HepG2 (cell line): Measurements from ENCODE around the gene CNPPD1. TPM values are rescaled to one million over a fixed set of nuclear protein-coding genes. Genes with fewer than 3 reads are reported as not detected.

ENCODE experiments used
- BATF2 ChIP-seq: sonication (generic); formaldehyde crosslinking; IDR thresholded peaks from 2 replicates; pipeline ENCODE4 v1.8.0; 2022; ENCODE audit warnings: mild to moderate bottlenecking, missing genetic modification reagents, moderate library complexity
- CENPX ChIP-seq: sonication (generic); formaldehyde crosslinking; IDR thresholded peaks from 2 replicates; pipeline ENCODE4 v1.9.0; 2021; ENCODE audit warnings: mild to moderate bottlenecking, missing genetic modification reagents, moderate library complexity
- DPF2 ChIP-seq: sonication (generic); formaldehyde crosslinking; IDR thresholded peaks from 2 replicates; pipeline ENCODE4 v1.4.0; 2020; ENCODE audit warnings: mild to moderate bottlenecking, low read depth, missing genetic modification reagents, borderline replicate concordance
- FOXO1 ChIP-seq: sonication (generic); formaldehyde crosslinking; IDR thresholded peaks from 2 replicates; pipeline ENCODE4 v1.4.0; 2020; ENCODE audit warnings: missing genetic modification reagents
- GABPA ChIP-seq, 2 experiments: IDR thresholded peaks; 2 replicates each; pipeline ENCODE4 v1.6.1; 2011 to 2016; ENCODE audit warnings: low read depth in 2 of 2, low read length in 1 of 2, missing biosample characterization in 1 of 2, missing genetic modification characterization in 1 of 2
- MTA1 ChIP-seq: sonication (generic); formaldehyde crosslinking; IDR thresholded peaks from 2 replicates; pipeline ENCODE4 v1.4.0; 2020; ENCODE audit warnings: missing genetic modification reagents, mild to moderate bottlenecking, borderline replicate concordance
- NFIB ChIP-seq: sonication (generic); formaldehyde crosslinking; IDR thresholded peaks from 2 replicates; pipeline ENCODE4 v1.9.0; 2021; ENCODE audit warnings: missing genetic modification reagents, mild to moderate bottlenecking, borderline replicate concordance
- NFRKB ChIP-seq: fragments of 450-650 bp; IDR thresholded peaks from 2 replicates; pipeline ENCODE4 v1.6.1; 2017
- ONECUT2 ChIP-seq: sonication (generic); formaldehyde crosslinking; IDR thresholded peaks from 2 replicates; pipeline ENCODE4 v1.4.0; 2020; ENCODE audit warnings: missing genetic modification reagents
- RBM39 ChIP-seq: fragments of 200-400 bp; formaldehyde crosslinking; IDR thresholded peaks from one replicate; pipeline ENCODE4 v1.6.1; 2018; ENCODE audit warnings: antibody characterized with exemption, mild to moderate bottlenecking, low read depth, low read length; ENCODE audit not compliant: poor library complexity, severe bottlenecking
- SIN3A ChIP-seq: IDR thresholded peaks from 2 replicates; pipeline ENCODE4 v1.6.1; 2011; ENCODE audit warnings: low read depth, mild to moderate bottlenecking, control low read depth, low read length, borderline replicate concordance
- SIN3B ChIP-seq: fragments of 150-350 bp; IDR thresholded peaks from 2 replicates; pipeline ENCODE4 v1.6.1; 2014; ENCODE audit warnings: low read length
- SKI ChIP-seq: fragments of 450-650 bp; IDR thresholded peaks from one replicate; pipeline ENCODE4 v1.6.1; 2018; ENCODE audit warnings: mild to moderate bottlenecking; ENCODE audit not compliant: partially characterized antibody
- TGIF2 ChIP-seq: IDR thresholded peaks from 2 replicates; pipeline ENCODE4 v1.6.1; 2016; ENCODE audit warnings: control low read depth, missing compliant biosample characterization
- ZBTB20 ChIP-seq: sonication (generic); formaldehyde crosslinking; IDR thresholded peaks from 2 replicates; pipeline ENCODE4 v1.8.1; 2023; ENCODE audit warnings: missing genetic modification reagents, low read depth, mild to moderate bottlenecking, borderline replicate concordance
- ZNF101 ChIP-seq: sonication (generic); formaldehyde crosslinking; IDR thresholded peaks from 2 replicates; pipeline ENCODE4 v1.4.0; 2020; ENCODE audit warnings: mild to moderate bottlenecking, low read depth, missing genetic modification reagents, borderline replicate concordance
- ZNF33B ChIP-seq: sonication (generic); formaldehyde crosslinking; IDR thresholded peaks from 2 replicates; pipeline ENCODE4 v1.5.1; 2020; ENCODE audit warnings: mild to moderate bottlenecking, missing genetic modification reagents
- polyA plus RNA-seq, 8 experiments: library from polyadenylated mRNA; depleted of rRNA in 3 of 8; stranded (reverse) in 7 of 8; unstranded in 1 of 8; fragments of >200 nt; fragmentation: Illumina TruSeq in 4 of 8; extraction: Trizol in 4 of 8; gene quantifications; 2 replicates each; pipeline versions ENCODE4 v1.2.1 to v1.2.3, GENCODE V29; 2011 to 2016; ENCODE audit warnings: low read depth in 4 of 8, missing spikeins in 1 of 8, mixed read lengths in 1 of 8; ENCODE audit not compliant: insufficient read depth in 1 of 8
- total RNA-seq, 5 experiments: library from RNA; depleted of rRNA; stranded (reverse); fragments of >200 nt; fragmentation: Illumina TruSeq; extraction: Trizol; gene quantifications; 2 replicates each; pipeline ENCODE4 v1.2.3, GENCODE V29; 2016; ENCODE audit warnings: low read depth in 1 of 5
- TF ChIP-seq, protein P1 (sequence below): sonication (generic); formaldehyde crosslinking; IDR thresholded peaks from 2 replicates; pipeline ENCODE4 v1.4.0; 2020; ENCODE audit warnings: low read depth, mild to moderate bottlenecking, missing genetic modification reagents
- TF ChIP-seq, protein P2 (sequence below): sonication (generic); formaldehyde crosslinking; IDR thresholded peaks from 2 replicates; pipeline ENCODE4 v1.5.0; 2020; ENCODE audit warnings: mild to moderate bottlenecking, missing genetic modification reagents
- TF ChIP-seq, protein P3 (sequence below): sonication (generic); formaldehyde crosslinking; IDR thresholded peaks from 2 replicates; pipeline ENCODE4 v1.4.0; 2020; ENCODE audit warnings: missing genetic modification reagents, borderline replicate concordance

Gene CNPPD1
- total and polyA plus RNA-seq, 2 of the 13 experiments (the other 11 are each of a cell fraction or from before 2014, with no cell fraction given), result 35.5 to 49.4 TPM

DNA sequence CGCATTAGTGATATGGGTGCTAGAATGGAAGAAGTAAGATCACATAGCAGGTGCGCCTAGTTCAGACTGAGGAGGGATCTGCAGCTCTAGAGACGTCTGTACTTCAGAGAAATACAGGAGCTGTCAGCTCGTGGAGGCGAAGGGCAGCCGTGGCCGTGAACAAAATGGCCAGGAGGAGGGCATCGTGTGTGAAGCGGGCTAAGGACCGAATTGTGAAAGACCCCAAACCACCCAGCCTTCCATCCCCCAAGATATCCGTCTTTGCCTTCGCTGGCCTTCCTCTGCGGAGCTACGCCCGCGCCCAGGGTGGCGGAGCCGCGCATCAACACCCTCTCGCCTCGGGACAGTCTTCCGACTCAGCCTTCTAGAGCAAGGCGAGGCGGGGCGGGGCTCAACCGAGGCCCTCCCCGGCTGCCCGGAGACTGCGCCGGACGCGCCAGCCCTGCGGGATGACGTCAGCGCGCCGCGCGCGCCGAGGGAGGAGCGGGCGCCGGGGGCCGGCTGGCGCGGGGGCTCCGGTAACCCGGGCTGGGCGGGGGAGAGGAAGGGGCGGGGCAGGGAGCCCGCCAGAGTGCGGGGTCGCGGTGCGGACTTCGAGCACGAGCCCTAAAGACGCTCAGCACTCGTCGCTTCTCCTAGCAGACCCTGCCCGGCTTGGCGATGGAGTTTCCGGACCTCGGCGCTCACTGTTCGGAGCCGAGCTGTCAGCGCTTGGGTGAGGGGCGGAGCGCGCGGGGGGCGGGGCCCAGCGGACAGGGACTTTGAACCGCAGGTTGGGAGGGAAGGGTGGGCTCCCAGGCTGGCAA lies 29.8 kb upstream of the CNPPD1 start, which contains the start of gene ZFAND2B (continued):
- no peak for TF ChIP-seq NFRKB
- TF ChIP-seq ONECUT2 (CRISPR knock-in tag), result no peak
- 0 out of 2 replicates have a peak, but pooled peaks have one; percentile 78 for TF ChIP-seq ZNF101 (CRISPR knock-in tag)
- TF ChIP-seq TGIF2, result no peak; the same call in 1 of the 2 replicates
- peak; percentile 31 for TF ChIP-seq SKI
- TF ChIP-seq ZBTB20 (CRISPR knock-in tag), result peak; percentile 64
- TF ChIP-seq BATF2 (CRISPR knock-in tag), result no peak
- TF ChIP-seq, protein P1, sequence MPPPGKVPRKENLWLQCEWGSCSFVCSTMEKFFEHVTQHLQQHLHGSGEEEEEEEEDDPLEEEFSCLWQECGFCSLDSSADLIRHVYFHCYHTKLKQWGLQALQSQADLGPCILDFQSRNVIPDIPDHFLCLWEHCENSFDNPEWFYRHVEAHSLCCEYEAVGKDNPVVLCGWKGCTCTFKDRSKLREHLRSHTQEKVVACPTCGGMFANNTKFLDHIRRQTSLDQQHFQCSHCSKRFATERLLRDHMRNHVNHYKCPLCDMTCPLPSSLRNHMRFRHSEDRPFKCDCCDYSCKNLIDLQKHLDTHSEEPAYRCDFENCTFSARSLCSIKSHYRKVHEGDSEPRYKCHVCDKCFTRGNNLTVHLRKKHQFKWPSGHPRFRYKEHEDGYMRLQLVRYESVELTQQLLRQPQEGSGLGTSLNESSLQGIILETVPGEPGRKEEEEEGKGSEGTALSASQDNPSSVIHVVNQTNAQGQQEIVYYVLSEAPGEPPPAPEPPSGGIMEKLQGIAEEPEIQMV (CRISPR knock-in tag), result peak; percentile 73; the same call in 1 of the 2 replicates
- peak; percentile 62; the same call in 1 of the 2 replicates for TF ChIP-seq SIN3A
- TF ChIP-seq SIN3B, result no peak
- TF ChIP-seq CENPX (CRISPR knock-in tag), result no peak
- TF ChIP-seq, protein P2, sequence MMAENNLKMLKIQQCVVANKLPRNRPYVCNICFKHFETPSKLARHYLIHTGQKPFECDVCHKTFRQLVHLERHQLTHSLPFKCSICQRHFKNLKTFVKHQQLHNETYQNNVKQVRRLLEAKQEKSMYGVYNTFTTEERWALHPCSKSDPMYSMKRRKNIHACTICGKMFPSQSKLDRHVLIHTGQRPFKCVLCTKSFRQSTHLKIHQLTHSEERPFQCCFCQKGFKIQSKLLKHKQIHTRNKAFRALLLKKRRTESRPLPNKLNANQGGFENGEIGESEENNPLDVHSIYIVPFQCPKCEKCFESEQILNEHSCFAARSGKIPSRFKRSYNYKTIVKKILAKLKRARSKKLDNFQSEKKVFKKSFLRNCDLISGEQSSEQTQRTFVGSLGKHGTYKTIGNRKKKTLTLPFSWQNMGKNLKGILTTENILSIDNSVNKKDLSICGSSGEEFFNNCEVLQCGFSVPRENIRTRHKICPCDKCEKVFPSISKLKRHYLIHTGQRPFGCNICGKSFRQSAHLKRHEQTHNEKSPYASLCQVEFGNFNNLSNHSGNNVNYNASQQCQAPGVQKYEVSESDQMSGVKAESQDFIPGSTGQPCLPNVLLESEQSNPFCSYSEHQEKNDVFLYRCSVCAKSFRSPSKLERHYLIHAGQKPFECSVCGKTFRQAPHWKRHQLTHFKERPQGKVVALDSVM, result no peak
- peak; percentile 76 for TF ChIP-seq RBM39
- TF ChIP-seq, protein P3, sequence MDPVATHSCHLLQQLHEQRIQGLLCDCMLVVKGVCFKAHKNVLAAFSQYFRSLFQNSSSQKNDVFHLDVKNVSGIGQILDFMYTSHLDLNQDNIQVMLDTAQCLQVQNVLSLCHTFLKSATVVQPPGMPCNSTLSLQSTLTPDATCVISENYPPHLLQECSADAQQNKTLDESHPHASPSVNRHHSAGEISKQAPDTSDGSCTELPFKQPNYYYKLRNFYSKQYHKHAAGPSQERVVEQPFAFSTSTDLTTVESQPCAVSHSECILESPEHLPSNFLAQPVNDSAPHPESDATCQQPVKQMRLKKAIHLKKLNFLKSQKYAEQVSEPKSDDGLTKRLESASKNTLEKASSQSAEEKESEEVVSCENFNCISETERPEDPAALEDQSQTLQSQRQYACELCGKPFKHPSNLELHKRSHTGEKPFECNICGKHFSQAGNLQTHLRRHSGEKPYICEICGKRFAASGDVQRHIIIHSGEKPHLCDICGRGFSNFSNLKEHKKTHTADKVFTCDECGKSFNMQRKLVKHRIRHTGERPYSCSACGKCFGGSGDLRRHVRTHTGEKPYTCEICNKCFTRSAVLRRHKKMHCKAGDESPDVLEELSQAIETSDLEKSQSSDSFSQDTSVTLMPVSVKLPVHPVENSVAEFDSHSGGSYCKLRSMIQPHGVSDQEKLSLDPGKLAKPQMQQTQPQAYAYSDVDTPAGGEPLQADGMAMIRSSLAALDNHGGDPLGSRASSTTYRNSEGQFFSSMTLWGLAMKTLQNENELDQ (CRISPR knock-in tag), result no peak
- TF ChIP-seq NFIB, result no peak
- TF ChIP-seq MTA1, result no peak
- TF ChIP-seq ZNF33B (CRISPR knock-in tag), result no peak
- TF ChIP-seq DPF2 (CRISPR knock-in tag), result no peak
- TF ChIP-seq GABPA (IDR thresholded peaks at IDR 0.05; ENCODE audit: low read depth, low read length), result no peak
- peak; percentile 41 for TF ChIP-seq GABPA (CRISPR knock-in tag; IDR thresholded peaks at IDR 0.05; ENCODE audit: low read depth)
- peak; percentile 66 for TF ChIP-seq FOXO1 (CRISPR knock-in tag)
